HCT116 (cell line): ENCODE results near the gene TREM2. TPM values are rescaled to one million over a fixed set of nuclear protein-coding genes. Genes with fewer than 3 reads are reported as not detected.

Experiments
- ATAC-seq: fragments of 200-7000 bp; cut with Tn5 transposase; 2 replicates; pipeline ENCODE4 v1.9.1; 2020; ENCODE audit warnings: mild to moderate bottlenecking, moderate library complexity
- BruUV-seq: library from RNA; stranded (reverse); fragments of 400-500 nt; replicated peaks from 2 replicates; lab custom pipeline; 2021; lab: Mats Ljungman, UMichigan
- CTCF ChIA-PET: fragments of 300-600 bp; sonication (Branson Sonifier 250); formaldehyde crosslinking; loops from one replicate; lab custom pipeline; 2021; ENCODE audit warnings: antibody characterized with exemption; lab: Charles Lee
- POLR2A ChIA-PET: fragments of 300-600, 350-600 bp; sonication (Branson Sonifier 250); formaldehyde crosslinking; loops from one replicate; lab custom pipeline; 2021; ENCODE audit warnings: antibody characterized with exemption; lab: Charles Lee
- RAD21 ChIA-PET, 2 experiments: fragments of 300-600 bp; sonication (Branson Sonifier 250); formaldehyde crosslinking; loops; one replicate each; lab custom pipeline; 2023; ENCODE audit warnings: low total read pairs in 2 of 2; ENCODE audit not compliant: uncharacterized antibody in 2 of 2, unreplicated experiment in 2 of 2, low non-redundant PET in 1 of 2; lab: Charles Lee
- DNase-seq: peaks from one replicate; pipeline ENCODE4 v3.0.0-alpha.2; 2010; ENCODE audit warnings: low read depth, low spot score
- H2AFZ ChIP-seq: fragments of 200-600 bp; shearing (Covaris generic), sonication (generic); 2 replicates; pipeline ENCODE4 v1.6.1; 2017; ENCODE audit warnings: low read depth, mixed run types, mixed read lengths, antibody characterized with exemption, low read length; ENCODE audit not compliant: poor library complexity, severe bottlenecking
- H3K27ac ChIP-seq: 2 replicates; pipeline ENCODE4 v1.5.1; 2012; ENCODE audit warnings: low read depth, low read length
- H3K27me3 ChIP-seq: fragments of 200-600 bp; sonication (generic); 2 replicates; pipeline ENCODE4 v1.6.1; 2016; ENCODE audit warnings: mixed run types, low read length, mixed read lengths; ENCODE audit not compliant: insufficient read depth
- H3K36me3 ChIP-seq, 2 experiments: fragments of 200-500 bp in 1 of 2; fragments of 200-600 bp in 1 of 2; sonication (Bioruptor generic) in 1 of 2; sonication (generic) in 1 of 2; 2 replicates each; pipeline versions ENCODE4 v1.5.1 to v1.6.1; 2014 to 2016; ENCODE audit warnings: low read length in 2 of 2, inconsistent platforms in 1 of 2, mixed read lengths in 1 of 2, mixed run types in 1 of 2; ENCODE audit not compliant: insufficient read depth in 2 of 2, control insufficient read depth in 1 of 2
- H3K4me1 ChIP-seq, 2 experiments: fragments of 200-600 bp in 1 of 2; sonication (generic) in 1 of 2; 2 replicates each; pipeline versions ENCODE4 v1.5.1 to v1.6.1; 2012 to 2017; ENCODE audit warnings: low read length in 2 of 2, inconsistent platforms in 1 of 2, mild to moderate bottlenecking in 1 of 2, mixed read lengths in 1 of 2, mixed run types in 1 of 2, moderate library complexity in 1 of 2; ENCODE audit not compliant: insufficient read depth in 2 of 2, control insufficient read depth in 1 of 2
- H3K4me2 ChIP-seq: fragments of 200-600 bp; sonication (generic); 2 replicates; pipeline ENCODE4 v1.6.1; 2017; ENCODE audit warnings: mixed run types, low read length, mixed read lengths
- H3K4me3 ChIP-seq, 2 experiments: fragments of 200-600 bp in 1 of 2; sonication (generic) in 1 of 2; replicated peaks in 1 of 2; 2 replicates each; pipeline ENCODE4 v1.5.1; 2011 to 2016; ENCODE audit warnings: low read length in 2 of 2, control low read depth in 1 of 2, low read depth in 1 of 2, mild to moderate bottlenecking in 1 of 2, mixed read lengths in 1 of 2, mixed run types in 1 of 2
- H3K79me2 ChIP-seq: fragments of 200-600 bp; sonication (generic); 2 replicates; pipeline ENCODE4 v1.6.1; 2017; ENCODE audit warnings: mild to moderate bottlenecking, mixed run types, low read length, moderate library complexity, mixed read lengths; ENCODE audit not compliant: insufficient read depth
- H3K9ac ChIP-seq: fragments of 200-600 bp; sonication (generic); 2 replicates; pipeline ENCODE4 v1.6.1; 2016; ENCODE audit warnings: low read length, mixed read lengths
- H3K9me2 ChIP-seq: fragments of 200-600 bp; sonication (generic), shearing (Covaris generic); 2 replicates; pipeline ENCODE4 v1.6.1; 2017; ENCODE audit warnings: mixed run types, mild to moderate bottlenecking, moderate library complexity; ENCODE audit not compliant: insufficient read depth
- H3K9me3 ChIP-seq, 2 experiments: fragments of 200-500 bp in 1 of 2; fragments of 200-600 bp in 1 of 2; sonication (Bioruptor generic) in 1 of 2; sonication (generic) in 1 of 2; 2 replicates each; pipeline ENCODE4 v1.6.1; 2014 to 2017; ENCODE audit warnings: low read length in 2 of 2, mixed read lengths in 2 of 2, inconsistent platforms in 1 of 2, low read depth in 1 of 2, mild to moderate bottlenecking in 1 of 2, mixed run types in 1 of 2, moderate library complexity in 1 of 2; ENCODE audit not compliant: control insufficient read depth in 1 of 2, insufficient read depth in 1 of 2
- H4K20me1 ChIP-seq: fragments of 200-600 bp; sonication (generic), shearing (Covaris generic); 2 replicates; pipeline ENCODE4 v1.6.1; 2017; ENCODE audit warnings: mixed run types, mild to moderate bottlenecking, moderate library complexity; ENCODE audit not compliant: insufficient read depth
- CBX3 ChIP-seq: IDR thresholded peaks from 2 replicates; pipeline ENCODE4 v1.6.1; 2012; ENCODE audit warnings: low read depth
- CEBPB ChIP-seq: IDR thresholded peaks from 2 replicates; pipeline ENCODE4 v1.6.1; 2012; ENCODE audit warnings: low read depth
- EGR1 ChIP-seq: IDR thresholded peaks from 2 replicates; pipeline ENCODE4 v1.6.1; 2012; ENCODE audit warnings: low read depth
- ELF1 ChIP-seq: IDR thresholded peaks from 2 replicates; pipeline ENCODE4 v1.6.1; 2012; ENCODE audit warnings: low read depth, borderline replicate concordance
- EZH2 ChIP-seq: fragments of 200-600 bp; sonication (generic); IDR thresholded peaks from 2 replicates; pipeline ENCODE4 v1.6.1; 2017; ENCODE audit warnings: antibody characterized with exemption, mixed run types
- FOSL1 ChIP-seq: IDR thresholded peaks from 2 replicates; pipeline ENCODE4 v1.6.1; 2012; ENCODE audit warnings: low read depth
- JUND ChIP-seq: IDR thresholded peaks from 2 replicates; pipeline ENCODE4 v1.6.1; 2012
- POLR2AphosphoS5 ChIP-seq: IDR thresholded peaks from 2 replicates; pipeline ENCODE4 v1.6.1; 2011; ENCODE audit warnings: mild to moderate bottlenecking, low read depth, low read length, moderate library complexity
- SIN3A ChIP-seq: IDR thresholded peaks from 2 replicates; pipeline ENCODE4 v1.6.1; 2012; ENCODE audit warnings: low read depth
- SRF ChIP-seq: IDR thresholded peaks from 2 replicates; pipeline ENCODE4 v1.6.1; 2012; ENCODE audit warnings: low read depth
- TCF7L2 ChIP-seq: IDR thresholded peaks from 2 replicates; pipeline ENCODE4 v1.7.0; 2011; ENCODE audit warnings: borderline replicate concordance, inconsistent platforms; ENCODE audit not compliant: insufficient read depth, insufficient read length; ENCODE audit errors: extremely low read depth
- YY1 ChIP-seq: IDR thresholded peaks from 2 replicates; pipeline ENCODE4 v1.6.1; 2011; ENCODE audit warnings: low read length, low read depth, moderate library complexity, mild to moderate bottlenecking; ENCODE audit not compliant: insufficient replicate concordance; ENCODE audit errors: extremely low read depth
- ZFX ChIP-seq: fragments of 450-650 bp; IDR thresholded peaks from 2 replicates; pipeline ENCODE4 v1.6.1; 2017
- intact Hi-C: fragments of 100-400 bp; cut with micrococcal nuclease; formaldehyde crosslinking; loops from 2 replicates; pipeline ENCODE4 v1.10.0; 2022
- total RNA-seq: library from RNA; stranded (reverse); gene quantifications from one replicate; pipeline ENCODE4 v1.2.1, GENCODE V29; 2021; ENCODE audit not compliant: unreplicated experiment
- TF ChIP-seq, protein P1 (sequence below): IDR thresholded peaks from 2 replicates; pipeline ENCODE4 v1.6.1; 2011; ENCODE audit warnings: mild to moderate bottlenecking, low read length, moderate library complexity; ENCODE audit not compliant: insufficient replicate concordance; ENCODE audit errors: extremely low read depth
- TF ChIP-seq, protein P2 (sequence below): IDR thresholded peaks from 2 replicates; pipeline ENCODE4 v1.6.1; 2012; ENCODE audit warnings: low read depth
- TF ChIP-seq, protein P3 (sequence below): IDR thresholded peaks from 2 replicates; pipeline ENCODE4 v1.6.1; 2012
- TF ChIP-seq, protein P4 (sequence below): IDR thresholded peaks from 2 replicates; pipeline ENCODE4 v1.6.1; 2012

Gene TREM2
- total RNA-seq, 1 experiment from 2014 or later = not detected

DNA sequence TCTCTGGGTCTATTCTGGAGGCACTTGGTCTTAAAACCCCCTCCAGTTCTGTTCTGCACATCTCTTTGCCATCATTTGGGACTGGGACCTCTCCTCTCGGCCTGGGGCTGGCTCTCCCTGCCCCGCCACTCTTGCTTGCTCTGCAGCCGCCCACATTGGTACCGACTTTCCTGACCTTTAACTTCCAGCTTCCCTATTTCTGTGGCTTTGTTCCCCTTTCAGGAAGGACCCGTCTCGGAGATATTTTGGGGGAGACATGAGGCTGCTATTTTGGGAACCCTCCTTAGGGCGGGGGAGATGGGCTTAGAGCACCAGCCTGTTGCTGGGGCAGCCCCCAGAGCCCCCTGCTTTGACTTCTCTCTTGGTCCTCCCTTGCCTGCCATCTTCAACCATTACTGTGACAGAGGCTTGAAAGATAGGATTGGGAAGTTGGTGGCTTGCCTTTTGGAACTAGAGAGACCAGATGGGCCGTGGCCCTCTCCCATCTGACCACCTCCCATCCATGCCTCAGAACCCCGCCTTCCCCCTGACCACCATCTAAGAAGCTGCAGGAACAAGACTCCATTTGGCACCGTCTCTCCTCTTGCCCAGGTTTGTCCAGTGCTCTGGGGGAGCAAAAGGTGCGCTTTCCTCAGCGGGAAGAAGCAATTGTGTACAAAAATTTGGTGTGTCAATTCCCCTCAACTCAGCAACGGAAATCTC is 914 bp downstream of the TREM2 start:
- DNase-seq (no peak), ATAC-seq (no peak)
- Histone ChIP-seq H3K9me3 (no peaks in the 10 kb centered on the region), H3K27ac (no peak overlapping the region), H3K79me2 (no peaks in the 10 kb centered on the region), H4K20me1 (no peaks in the 10 kb centered on the region), H3K4me2 (no peak overlapping the region), H3K9me2 (no peaks in the 10 kb centered on the region), H3K27me3 (peaks cover 44% of the 10 kb centered on the region), H3K9ac (no peak overlapping the region), H2AFZ (no peak overlapping the region), H3K36me3 (no peaks in the 10 kb centered on the region), H3K4me1 (no peaks in the 10 kb centered on the region), H3K4me3 (no peak overlapping the region)
- intact Hi-C loops = no loop called here
- ChIA-PET POLR2A (no interaction called here), CTCF (no interaction called here)
- no TSS peak for BruUV-seq
- TF ChIP-seq POLR2AphosphoS5 = no peak
- no peak for TF ChIP-seq CEBPB
- no peak for TF ChIP-seq ZFX
- no peak for TF ChIP-seq JUND
- TF ChIP-seq, protein P1, sequence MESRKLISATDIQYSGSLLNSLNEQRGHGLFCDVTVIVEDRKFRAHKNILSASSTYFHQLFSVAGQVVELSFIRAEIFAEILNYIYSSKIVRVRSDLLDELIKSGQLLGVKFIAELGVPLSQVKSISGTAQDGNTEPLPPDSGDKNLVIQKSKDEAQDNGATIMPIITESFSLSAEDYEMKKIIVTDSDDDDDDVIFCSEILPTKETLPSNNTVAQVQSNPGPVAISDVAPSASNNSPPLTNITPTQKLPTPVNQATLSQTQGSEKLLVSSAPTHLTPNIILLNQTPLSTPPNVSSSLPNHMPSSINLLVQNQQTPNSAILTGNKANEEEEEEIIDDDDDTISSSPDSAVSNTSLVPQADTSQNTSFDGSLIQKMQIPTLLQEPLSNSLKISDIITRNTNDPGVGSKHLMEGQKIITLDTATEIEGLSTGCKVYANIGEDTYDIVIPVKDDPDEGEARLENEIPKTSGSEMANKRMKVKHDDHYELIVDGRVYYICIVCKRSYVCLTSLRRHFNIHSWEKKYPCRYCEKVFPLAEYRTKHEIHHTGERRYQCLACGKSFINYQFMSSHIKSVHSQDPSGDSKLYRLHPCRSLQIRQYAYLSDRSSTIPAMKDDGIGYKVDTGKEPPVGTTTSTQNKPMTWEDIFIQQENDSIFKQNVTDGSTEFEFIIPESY = no peak
- TF ChIP-seq EZH2 = no peak
- no peak for TF ChIP-seq FOSL1
- TF ChIP-seq YY1 = no peak
- TF ChIP-seq TCF7L2 = no peak
- no peak for TF ChIP-seq CBX3
- no peak for TF ChIP-seq EGR1
- TF ChIP-seq, protein P2, sequence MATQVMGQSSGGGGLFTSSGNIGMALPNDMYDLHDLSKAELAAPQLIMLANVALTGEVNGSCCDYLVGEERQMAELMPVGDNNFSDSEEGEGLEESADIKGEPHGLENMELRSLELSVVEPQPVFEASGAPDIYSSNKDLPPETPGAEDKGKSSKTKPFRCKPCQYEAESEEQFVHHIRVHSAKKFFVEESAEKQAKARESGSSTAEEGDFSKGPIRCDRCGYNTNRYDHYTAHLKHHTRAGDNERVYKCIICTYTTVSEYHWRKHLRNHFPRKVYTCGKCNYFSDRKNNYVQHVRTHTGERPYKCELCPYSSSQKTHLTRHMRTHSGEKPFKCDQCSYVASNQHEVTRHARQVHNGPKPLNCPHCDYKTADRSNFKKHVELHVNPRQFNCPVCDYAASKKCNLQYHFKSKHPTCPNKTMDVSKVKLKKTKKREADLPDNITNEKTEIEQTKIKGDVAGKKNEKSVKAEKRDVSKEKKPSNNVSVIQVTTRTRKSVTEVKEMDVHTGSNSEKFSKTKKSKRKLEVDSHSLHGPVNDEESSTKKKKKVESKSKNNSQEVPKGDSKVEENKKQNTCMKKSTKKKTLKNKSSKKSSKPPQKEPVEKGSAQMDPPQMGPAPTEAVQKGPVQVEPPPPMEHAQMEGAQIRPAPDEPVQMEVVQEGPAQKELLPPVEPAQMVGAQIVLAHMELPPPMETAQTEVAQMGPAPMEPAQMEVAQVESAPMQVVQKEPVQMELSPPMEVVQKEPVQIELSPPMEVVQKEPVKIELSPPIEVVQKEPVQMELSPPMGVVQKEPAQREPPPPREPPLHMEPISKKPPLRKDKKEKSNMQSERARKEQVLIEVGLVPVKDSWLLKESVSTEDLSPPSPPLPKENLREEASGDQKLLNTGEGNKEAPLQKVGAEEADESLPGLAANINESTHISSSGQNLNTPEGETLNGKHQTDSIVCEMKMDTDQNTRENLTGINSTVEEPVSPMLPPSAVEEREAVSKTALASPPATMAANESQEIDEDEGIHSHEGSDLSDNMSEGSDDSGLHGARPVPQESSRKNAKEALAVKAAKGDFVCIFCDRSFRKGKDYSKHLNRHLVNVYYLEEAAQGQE = no peak
- TF ChIP-seq, protein P3, sequence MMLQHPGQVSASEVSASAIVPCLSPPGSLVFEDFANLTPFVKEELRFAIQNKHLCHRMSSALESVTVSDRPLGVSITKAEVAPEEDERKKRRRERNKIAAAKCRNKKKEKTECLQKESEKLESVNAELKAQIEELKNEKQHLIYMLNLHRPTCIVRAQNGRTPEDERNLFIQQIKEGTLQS = no peak
- no peak for TF ChIP-seq ELF1
- no peak for TF ChIP-seq SRF
- TF ChIP-seq SIN3A = no peak
- TF ChIP-seq, protein P4, sequence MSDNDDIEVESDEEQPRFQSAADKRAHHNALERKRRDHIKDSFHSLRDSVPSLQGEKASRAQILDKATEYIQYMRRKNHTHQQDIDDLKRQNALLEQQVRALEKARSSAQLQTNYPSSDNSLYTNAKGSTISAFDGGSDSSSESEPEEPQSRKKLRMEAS = no peak
- TF ChIP-seq, all 23 proteins: peak for 0
- RAD21 ChIA-PET = no interaction called here
